IPS-18c (cell line): ENCODE measurements around the gene EXTL2.
"Not testable (repeated sequence)": the region's sequence is repeated elsewhere in the genome, so short reads cannot be mapped to it uniquely, and the experiment has no call there.

Experiments
- H3K4me3 ChIP-seq: 2 replicates; pipeline ENCODE4 v1.7.0; 2013; ENCODE audit warnings: low read depth, mild to moderate bottlenecking, low read length, moderate library complexity; ENCODE audit not compliant: insufficient read depth
- H3K9me3 ChIP-seq: one replicate; pipeline ENCODE4 v1.6.1; 2013; ENCODE audit warnings: mild to moderate bottlenecking, low read length, moderate library complexity; ENCODE audit not compliant: control insufficient read depth, insufficient read depth

Gene EXTL2

GRCh38 chr1:100832694-100833428 is 61.8 kb downstream of the EXTL2 start:
- no peaks in the 10 kb centered on the region for H3K9me3 ChIP-seq

GRCh38 chr1:100825666-100826065 is 69.0 kb downstream of the EXTL2 start:
- H3K9me3 ChIP-seq, result not testable (repeated sequence)

More at GRCh38 chr1:100832694-100833428, 61.8 kb downstream of the EXTL2 start:
- H3K4me3 ChIP-seq, result no peak overlapping the region

More at GRCh38 chr1:100825666-100826065, 69.0 kb downstream of the EXTL2 start:
- H3K4me3 ChIP-seq, result not testable (repeated sequence)
